ENCODE results near the gene COMMD9. TPM values are rescaled to one million over a fixed set of nuclear protein-coding genes. Genes with fewer than 3 reads are reported as not detected.

COMMD9 gene
- total and polyA plus RNA-seq, 2 experiments from 2014 or later: 22.4 to 44.1 TPM

DNA sequence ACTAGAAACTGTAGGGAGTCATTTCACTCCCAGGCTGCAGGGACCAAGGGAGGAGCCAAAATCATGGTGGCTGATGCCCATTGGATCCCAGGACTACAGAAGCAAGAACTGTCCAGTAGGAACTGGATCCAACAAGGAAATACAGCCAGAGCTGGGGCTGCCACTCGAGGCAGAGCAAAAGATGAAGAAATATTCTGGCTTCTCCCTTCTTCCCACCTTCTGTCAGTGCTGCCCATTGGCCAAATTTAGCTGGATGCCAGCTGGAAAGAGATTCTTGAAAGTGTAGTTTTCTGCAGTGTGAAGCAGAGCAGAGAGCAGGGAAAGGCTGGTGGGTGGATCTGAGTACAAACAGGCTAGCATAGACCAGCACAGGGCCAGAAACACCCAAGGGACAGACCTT lies 45.6 kb downstream of the COMMD9 start:
- Mint-ChIP-seq H3K9me3 (no peaks in the 10 kb centered on the region), H3K27me3 (ENCODE audit: insufficient read depth, low read depth, poor library complexity) (no peaks in the 10 kb centered on the region), H3K4me1 (no peaks in the 10 kb centered on the region), H3K36me3 (ENCODE audit: low read depth) (no peaks in the 10 kb centered on the region), H3K27ac (no peak overlapping the region), H3K4me3 (no peak overlapping the region)
- no peaks in the 10 kb centered on the region for H4K20me1 ChIP-seq (replicated peaks; ENCODE audit: insufficient read depth)
- peaks cover 18% of the 10 kb centered on the region for H3K9me2 ChIP-seq (ENCODE audit: insufficient read depth)
- DNase-seq (ENCODE audit: low spot score): no peak
- H3K4me2 ChIP-seq: no peak overlapping the region
- ATAC-seq: no peak
- no peaks in the 10 kb centered on the region for H3K4me1 ChIP-seq (ENCODE audit: insufficient read depth)
- no peaks in the 10 kb centered on the region for H3K36me3 ChIP-seq (ENCODE audit: insufficient read depth)
- TF ChIP-seq EZH2 (IDR thresholded peaks at IDR 0.05; ENCODE audit: low read depth, unreplicated experiment): no peak
- TF ChIP-seq STAT1 (IDR thresholded peaks at IDR 0.05; ENCODE audit: unreplicated experiment): no peak
- TF ChIP-seq, protein P1, sequence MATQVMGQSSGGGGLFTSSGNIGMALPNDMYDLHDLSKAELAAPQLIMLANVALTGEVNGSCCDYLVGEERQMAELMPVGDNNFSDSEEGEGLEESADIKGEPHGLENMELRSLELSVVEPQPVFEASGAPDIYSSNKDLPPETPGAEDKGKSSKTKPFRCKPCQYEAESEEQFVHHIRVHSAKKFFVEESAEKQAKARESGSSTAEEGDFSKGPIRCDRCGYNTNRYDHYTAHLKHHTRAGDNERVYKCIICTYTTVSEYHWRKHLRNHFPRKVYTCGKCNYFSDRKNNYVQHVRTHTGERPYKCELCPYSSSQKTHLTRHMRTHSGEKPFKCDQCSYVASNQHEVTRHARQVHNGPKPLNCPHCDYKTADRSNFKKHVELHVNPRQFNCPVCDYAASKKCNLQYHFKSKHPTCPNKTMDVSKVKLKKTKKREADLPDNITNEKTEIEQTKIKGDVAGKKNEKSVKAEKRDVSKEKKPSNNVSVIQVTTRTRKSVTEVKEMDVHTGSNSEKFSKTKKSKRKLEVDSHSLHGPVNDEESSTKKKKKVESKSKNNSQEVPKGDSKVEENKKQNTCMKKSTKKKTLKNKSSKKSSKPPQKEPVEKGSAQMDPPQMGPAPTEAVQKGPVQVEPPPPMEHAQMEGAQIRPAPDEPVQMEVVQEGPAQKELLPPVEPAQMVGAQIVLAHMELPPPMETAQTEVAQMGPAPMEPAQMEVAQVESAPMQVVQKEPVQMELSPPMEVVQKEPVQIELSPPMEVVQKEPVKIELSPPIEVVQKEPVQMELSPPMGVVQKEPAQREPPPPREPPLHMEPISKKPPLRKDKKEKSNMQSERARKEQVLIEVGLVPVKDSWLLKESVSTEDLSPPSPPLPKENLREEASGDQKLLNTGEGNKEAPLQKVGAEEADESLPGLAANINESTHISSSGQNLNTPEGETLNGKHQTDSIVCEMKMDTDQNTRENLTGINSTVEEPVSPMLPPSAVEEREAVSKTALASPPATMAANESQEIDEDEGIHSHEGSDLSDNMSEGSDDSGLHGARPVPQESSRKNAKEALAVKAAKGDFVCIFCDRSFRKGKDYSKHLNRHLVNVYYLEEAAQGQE (IDR thresholded peaks at IDR 0.05; ENCODE audit: unreplicated experiment): no peak
- H3K27ac ChIP-seq (ENCODE audit: low read depth): no peak overlapping the region
- no peaks in the 10 kb centered on the region for H3K27me3 ChIP-seq (ENCODE audit: insufficient read depth)
- no peaks in the 10 kb centered on the region for H3K79me2 ChIP-seq (replicated peaks; ENCODE audit: insufficient read depth)
- no peaks in the 10 kb centered on the region for H3F3A ChIP-seq (replicated peaks; ENCODE audit: low read depth)
- H3K4me3 ChIP-seq: no peak overlapping the region
- no peak overlapping the region for H2AFZ ChIP-seq

- no peak for DNase-seq (ENCODE audit: low spot score)
- Histone ChIP-seq H3K27ac (ENCODE audit: low read depth) (no peak overlapping the region), H4K20me1 (replicated peaks; ENCODE audit: insufficient read depth) (no peaks in the 10 kb centered on the region), H3K9me2 (ENCODE audit: insufficient read depth) (peaks cover 17% of the 10 kb centered on the region; the same call in 1 of the 2 replicates), H3F3A (replicated peaks; ENCODE audit: low read depth) (no peaks in the 10 kb centered on the region), H3K4me2 (no peak overlapping the region), H3K36me3 (ENCODE audit: insufficient read depth) (no peaks in the 10 kb centered on the region), H3K4me3 (no peak overlapping the region), H3K27me3 (ENCODE audit: insufficient read depth) (no peaks in the 10 kb centered on the region), H3K4me1 (ENCODE audit: insufficient read depth) (no peaks in the 10 kb centered on the region), H2AFZ (no peak overlapping the region), H3K79me2 (replicated peaks; ENCODE audit: insufficient read depth) (no peaks in the 10 kb centered on the region)
- peaks cover 11% of the 10 kb centered on the region; the same call in 1 of the 3 replicates for H3K36me3 Mint-ChIP-seq (ENCODE audit: low read depth)
- H3K27ac Mint-ChIP-seq: no peak overlapping the region
- H3K4me1 Mint-ChIP-seq: no peaks in the 10 kb centered on the region
- ATAC-seq: no peak
- H3K27me3 Mint-ChIP-seq (ENCODE audit: insufficient read depth, low read depth, poor library complexity): no peaks in the 10 kb centered on the region
- no peak overlapping the region for H3K4me3 Mint-ChIP-seq
- H3K9me3 Mint-ChIP-seq: no peaks in the 10 kb centered on the region
- TF ChIP-seq, protein P2, sequence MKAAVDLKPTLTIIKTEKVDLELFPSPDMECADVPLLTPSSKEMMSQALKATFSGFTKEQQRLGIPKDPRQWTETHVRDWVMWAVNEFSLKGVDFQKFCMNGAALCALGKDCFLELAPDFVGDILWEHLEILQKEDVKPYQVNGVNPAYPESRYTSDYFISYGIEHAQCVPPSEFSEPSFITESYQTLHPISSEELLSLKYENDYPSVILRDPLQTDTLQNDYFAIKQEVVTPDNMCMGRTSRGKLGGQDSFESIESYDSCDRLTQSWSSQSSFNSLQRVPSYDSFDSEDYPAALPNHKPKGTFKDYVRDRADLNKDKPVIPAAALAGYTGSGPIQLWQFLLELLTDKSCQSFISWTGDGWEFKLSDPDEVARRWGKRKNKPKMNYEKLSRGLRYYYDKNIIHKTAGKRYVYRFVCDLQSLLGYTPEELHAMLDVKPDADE (IDR thresholded peaks at IDR 0.05): no peak
- TF ChIP-seq ZNF114 (CRISPR knock-in tag; IDR thresholded peaks at IDR 0.05) (no peak), STAT1 (IDR thresholded peaks at IDR 0.05; ENCODE audit: unreplicated experiment) (no peak), CREB1 (CRISPR knock-in tag; IDR thresholded peaks at IDR 0.05; ENCODE audit: low read depth) (no peak), NANOG (IDR thresholded peaks at IDR 0.05; ENCODE audit: borderline replicate concordance) (no peak), ZNF331 (CRISPR knock-in tag; IDR thresholded peaks at IDR 0.05; ENCODE audit: low read depth) (no peak), EZH2phosphoT487 (IDR thresholded peaks at IDR 0.05; ENCODE audit: unreplicated experiment) (no peak)
- TF ChIP-seq, protein P3, sequence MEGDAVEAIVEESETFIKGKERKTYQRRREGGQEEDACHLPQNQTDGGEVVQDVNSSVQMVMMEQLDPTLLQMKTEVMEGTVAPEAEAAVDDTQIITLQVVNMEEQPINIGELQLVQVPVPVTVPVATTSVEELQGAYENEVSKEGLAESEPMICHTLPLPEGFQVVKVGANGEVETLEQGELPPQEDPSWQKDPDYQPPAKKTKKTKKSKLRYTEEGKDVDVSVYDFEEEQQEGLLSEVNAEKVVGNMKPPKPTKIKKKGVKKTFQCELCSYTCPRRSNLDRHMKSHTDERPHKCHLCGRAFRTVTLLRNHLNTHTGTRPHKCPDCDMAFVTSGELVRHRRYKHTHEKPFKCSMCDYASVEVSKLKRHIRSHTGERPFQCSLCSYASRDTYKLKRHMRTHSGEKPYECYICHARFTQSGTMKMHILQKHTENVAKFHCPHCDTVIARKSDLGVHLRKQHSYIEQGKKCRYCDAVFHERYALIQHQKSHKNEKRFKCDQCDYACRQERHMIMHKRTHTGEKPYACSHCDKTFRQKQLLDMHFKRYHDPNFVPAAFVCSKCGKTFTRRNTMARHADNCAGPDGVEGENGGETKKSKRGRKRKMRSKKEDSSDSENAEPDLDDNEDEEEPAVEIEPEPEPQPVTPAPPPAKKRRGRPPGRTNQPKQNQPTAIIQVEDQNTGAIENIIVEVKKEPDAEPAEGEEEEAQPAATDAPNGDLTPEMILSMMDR (conservative IDR thresholded peaks at IDR 0.05; ENCODE audit: low read depth in 2 of 2): no peak
- TF ChIP-seq, protein P1 (IDR thresholded peaks at IDR 0.05; ENCODE audit: unreplicated experiment): no peak
These were observed 47.7 kb downstream of the COMMD9 start for GRCh38 chr11:36241497-36241896.

All from GM23338 (cell line).